Activated CD4-positive, CD25-positive, alpha-beta regulatory T cell treated with anti-CD3 and anti-CD28 coated beads, Interleukin-2, amount 50 U/mL, for 16 hours (primary cell): ENCODE measurements around the gene GARNL3.

ENCODE experiments used
- DNase-seq: peaks from one replicate; pipeline ENCODE4 v3.0.0-alpha.2; 2020; ENCODE audit warnings: low read depth, low spot score

The GARNL3 gene

GRCh38 chr9:127277099-127277498 lies 12.5 kb downstream of the GARNL3 start:
- DNase-seq, result no peak

GRCh38 chr9:127277770-127278169 lies 13.2 kb downstream of the GARNL3 start:
- DNase-seq, result no peak

- DNase-seq, result no peak
Measured at GRCh38 chr9:127278372-127278771, 13.8 kb downstream of the GARNL3 start.

GRCh38 chr9:127279717-127280285 lies 15.2 kb downstream of the GARNL3 start:
- no peak for DNase-seq

GRCh38 chr9:127280880-127281660 lies 16.5 kb downstream of the GARNL3 start:
- DNase-seq, result no peak

- DNase-seq, result no peak
Measured at GRCh38 chr9:127281891-127282290, 17.3 kb downstream of the GARNL3 start.

- DNase-seq, result no peak
Measured at GRCh38 chr9:127282611-127283010, 18.0 kb downstream of the GARNL3 start.

- DNase-seq, result no peak
Measured at GRCh38 chr9:127283135-127283534, 18.6 kb downstream of the GARNL3 start.

GRCh38 chr9:127283917-127284497 lies 19.4 kb downstream of the GARNL3 start:
- DNase-seq, result no peak

- DNase-seq, result no peak
Measured at GRCh38 chr9:127285965-127286364, 21.4 kb downstream of the GARNL3 start.

GRCh38 chr9:127290561-127291065 lies 26.0 kb downstream of the GARNL3 start:
- no peak for DNase-seq

- DNase-seq, result no peak
Measured at GRCh38 chr9:127291246-127291778, 26.7 kb downstream of the GARNL3 start.

GRCh38 chr9:127292415-127292814 lies 27.8 kb downstream of the GARNL3 start:
- DNase-seq, result no peak

GRCh38 chr9:127293328-127293727 lies 28.8 kb downstream of the GARNL3 start:
- no peak for DNase-seq

- DNase-seq, result no peak
Measured at GRCh38 chr9:127293767-127294166, 29.2 kb downstream of the GARNL3 start.

GRCh38 chr9:127295005-127295404 lies 30.4 kb downstream of the GARNL3 start:
- DNase-seq, result no peak

GRCh38 chr9:127300886-127301447 lies 36.4 kb downstream of the GARNL3 start:
- DNase-seq, result no peak

GRCh38 chr9:127303830-127304229 lies 39.3 kb downstream of the GARNL3 start:
- DNase-seq, result no peak

GRCh38 chr9:127305206-127305837 lies 40.7 kb downstream of the GARNL3 start:
- DNase-seq, result no peak

- DNase-seq, result no peak
Measured at GRCh38 chr9:127305838-127306226, 41.3 kb downstream of the GARNL3 start.

- DNase-seq, result no peak
Measured at GRCh38 chr9:127307802-127308201, 43.2 kb downstream of the GARNL3 start.
